GM19099 (cell line): Measurements from ENCODE around the gene RPLP2.

Experiments used
- POLR2A ChIP-seq: IDR thresholded peaks from 3 replicates; pipeline ENCODE4 v1.6.1; 2011; ENCODE audit warnings: low read depth; ENCODE audit not compliant: insufficient read length; ENCODE audit errors: extremely low read depth

Gene RPLP2

DNA sequence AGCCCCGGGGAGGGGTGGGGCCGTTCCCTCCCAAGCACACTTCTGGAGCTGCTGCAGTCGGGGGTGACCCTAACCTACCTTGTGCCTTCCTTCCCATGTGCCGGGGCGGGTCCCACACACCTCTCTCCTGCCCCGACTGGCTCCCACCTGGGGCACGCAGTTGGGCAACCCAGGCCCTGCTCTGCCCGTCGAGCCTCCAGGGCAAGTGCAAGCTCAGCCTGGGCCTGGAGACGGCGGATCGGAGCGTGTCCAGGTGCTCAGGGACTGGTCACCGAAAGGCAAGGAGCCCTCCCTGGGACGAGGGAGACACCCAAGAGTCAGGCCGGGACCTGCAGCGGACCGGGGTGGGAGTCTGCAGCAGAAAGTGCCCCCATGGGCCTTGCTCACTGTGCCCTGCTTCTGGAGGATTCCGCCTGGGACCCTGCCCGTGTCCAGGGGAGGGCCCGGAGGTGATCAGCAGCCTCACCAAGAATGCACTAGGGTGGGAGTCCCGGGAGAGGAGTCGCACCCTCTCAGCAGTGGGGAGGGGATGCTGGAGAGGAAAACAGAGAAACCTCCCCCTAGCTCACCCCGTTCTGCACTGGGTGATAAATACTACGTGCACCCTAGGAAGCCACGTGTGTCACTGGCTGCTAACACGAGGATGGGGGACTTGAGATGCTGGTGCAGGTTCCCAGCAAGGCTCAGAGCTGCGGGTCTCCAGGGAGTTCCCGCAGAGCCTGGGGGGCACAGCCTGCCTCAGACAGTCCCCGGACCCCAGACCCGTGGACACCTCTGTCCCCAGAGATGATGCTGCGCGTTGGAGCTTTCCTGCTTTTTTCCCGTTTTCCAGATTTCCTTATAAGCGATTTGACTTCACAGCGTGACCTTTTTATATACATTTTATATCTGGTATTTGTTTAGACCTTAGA, 27.2 kb upstream of the RPLP2 start:
- TF ChIP-seq POLR2A, result no peak

DNA sequence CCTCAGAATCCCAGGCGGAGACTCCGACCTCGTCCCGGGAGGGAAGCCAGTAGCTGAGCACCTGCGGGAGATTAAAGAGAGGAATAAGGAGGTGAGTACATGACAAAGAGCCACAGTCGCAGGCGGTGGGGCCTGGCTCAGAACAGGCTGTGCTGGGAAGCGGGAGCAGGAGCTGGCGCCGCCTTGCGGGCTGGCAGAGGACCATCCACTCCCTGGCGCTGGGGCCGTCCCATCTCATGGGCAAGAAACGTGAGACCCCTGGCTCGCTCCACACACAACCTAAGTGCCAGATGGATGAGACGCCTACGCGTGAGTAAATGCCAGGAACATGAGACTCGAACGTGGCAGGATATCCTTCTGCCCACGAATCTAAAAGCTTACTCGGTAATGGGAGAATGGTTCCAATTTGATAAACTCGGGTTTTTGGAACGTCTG, 26.2 kb upstream of the RPLP2 start:
- TF ChIP-seq POLR2A, result no peak

DNA sequence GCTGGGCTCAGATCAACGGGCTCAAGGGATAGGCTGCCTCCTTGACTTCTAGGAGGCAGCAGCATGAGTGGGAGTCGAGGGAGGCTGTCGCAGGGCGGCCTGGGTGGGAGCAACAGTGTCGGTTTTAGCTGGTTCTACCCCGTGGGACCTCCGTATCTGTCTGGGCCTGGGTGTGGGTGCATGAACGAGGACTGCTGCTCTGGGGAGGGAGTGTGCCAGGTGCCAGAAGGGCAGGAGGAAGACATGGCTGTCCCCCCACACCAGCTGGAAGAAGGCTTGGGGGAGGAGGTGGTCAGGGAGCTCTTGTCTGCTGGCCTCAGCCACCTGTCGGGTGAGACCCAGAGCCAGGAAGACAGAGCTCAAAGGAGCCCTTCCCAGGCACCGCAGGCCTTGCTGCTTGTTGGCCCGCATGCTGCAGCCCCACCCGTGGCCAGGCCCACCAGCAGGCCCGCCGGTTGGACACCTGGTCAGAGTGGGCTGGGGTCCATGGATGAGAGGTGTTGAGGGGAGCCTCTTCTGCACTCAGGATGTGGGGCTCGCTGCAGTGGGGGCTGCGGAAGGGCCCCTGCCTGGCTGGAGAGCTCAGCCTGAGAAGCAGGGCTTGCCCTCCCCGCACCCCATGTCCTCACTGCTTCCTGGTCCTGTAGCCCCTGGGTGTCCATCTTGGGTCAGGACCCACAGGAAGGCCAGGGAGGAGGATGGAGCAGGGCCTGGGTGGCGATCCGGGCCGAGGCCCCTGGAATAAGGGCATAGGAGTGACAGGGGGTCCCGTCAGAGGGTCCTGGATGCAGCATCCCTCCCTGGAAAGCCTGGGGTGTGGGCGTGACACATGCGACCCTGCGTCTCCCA, 23.3 kb upstream of the RPLP2 start:
- TF ChIP-seq POLR2A, result peak; percentile 29

GRCh38 chr11:787084-787675, 22.6 kb upstream of the RPLP2 start:
- TF ChIP-seq POLR2A, result no peak

GRCh38 chr11:788009-788640, 21.6 kb upstream of the RPLP2 start:
- TF ChIP-seq POLR2A, result no peak

- TF ChIP-seq POLR2A, result no peak
These were observed 20.5 kb upstream of the RPLP2 start for GRCh38 chr11:788953-789940.

- peak; percentile 11 for TF ChIP-seq POLR2A
These were observed 19.8 kb upstream of the RPLP2 start, which contains the start of gene CEND1 for GRCh38 chr11:789943-790342. Gene CEND1, minus strand, starts transcription at chr11:790090. Its CDS starts 1,514 bp downstream, at chr11:788576.

DNA sequence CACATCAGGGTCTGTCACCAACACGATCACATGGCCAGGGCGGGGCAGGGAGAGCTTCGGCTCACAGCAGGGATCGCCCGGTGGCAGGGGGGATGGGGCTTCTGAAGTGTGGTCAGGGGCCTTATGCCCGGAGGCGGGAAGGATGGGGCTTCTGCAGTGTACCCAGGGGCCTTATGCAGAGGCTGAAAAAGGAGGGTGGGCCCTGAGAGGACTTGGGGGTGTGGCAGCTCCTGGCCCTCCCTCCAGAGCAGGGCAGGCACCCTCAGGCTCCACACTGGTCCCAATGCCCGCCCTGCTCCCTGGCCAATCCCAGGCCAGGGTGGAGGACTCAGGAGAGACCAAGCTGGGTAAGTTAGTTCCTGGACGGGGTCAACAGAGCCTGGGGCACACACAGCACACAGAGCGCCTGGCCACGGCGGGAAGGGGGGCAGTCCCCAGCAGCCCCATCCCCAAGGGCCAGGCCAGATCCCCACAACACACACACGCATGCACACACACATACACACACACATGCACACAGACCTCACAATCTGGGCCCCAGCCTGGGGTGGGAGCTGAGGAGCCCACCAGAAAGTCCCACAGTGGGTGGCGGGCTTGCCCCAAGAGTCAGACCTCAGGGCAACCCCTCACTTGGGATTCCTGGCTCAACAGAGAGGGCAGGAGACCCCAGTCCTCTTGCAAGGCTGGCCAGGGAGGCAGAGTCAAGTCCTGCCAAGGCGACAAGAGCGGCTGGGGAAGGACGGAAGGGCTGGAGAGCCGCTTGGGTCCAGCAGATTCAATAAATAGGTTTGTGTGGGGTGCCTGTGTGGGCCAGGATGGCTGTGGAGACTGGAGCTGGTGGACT, 18.8 kb upstream of the RPLP2 start:
- TF ChIP-seq POLR2A, result no peak

DNA sequence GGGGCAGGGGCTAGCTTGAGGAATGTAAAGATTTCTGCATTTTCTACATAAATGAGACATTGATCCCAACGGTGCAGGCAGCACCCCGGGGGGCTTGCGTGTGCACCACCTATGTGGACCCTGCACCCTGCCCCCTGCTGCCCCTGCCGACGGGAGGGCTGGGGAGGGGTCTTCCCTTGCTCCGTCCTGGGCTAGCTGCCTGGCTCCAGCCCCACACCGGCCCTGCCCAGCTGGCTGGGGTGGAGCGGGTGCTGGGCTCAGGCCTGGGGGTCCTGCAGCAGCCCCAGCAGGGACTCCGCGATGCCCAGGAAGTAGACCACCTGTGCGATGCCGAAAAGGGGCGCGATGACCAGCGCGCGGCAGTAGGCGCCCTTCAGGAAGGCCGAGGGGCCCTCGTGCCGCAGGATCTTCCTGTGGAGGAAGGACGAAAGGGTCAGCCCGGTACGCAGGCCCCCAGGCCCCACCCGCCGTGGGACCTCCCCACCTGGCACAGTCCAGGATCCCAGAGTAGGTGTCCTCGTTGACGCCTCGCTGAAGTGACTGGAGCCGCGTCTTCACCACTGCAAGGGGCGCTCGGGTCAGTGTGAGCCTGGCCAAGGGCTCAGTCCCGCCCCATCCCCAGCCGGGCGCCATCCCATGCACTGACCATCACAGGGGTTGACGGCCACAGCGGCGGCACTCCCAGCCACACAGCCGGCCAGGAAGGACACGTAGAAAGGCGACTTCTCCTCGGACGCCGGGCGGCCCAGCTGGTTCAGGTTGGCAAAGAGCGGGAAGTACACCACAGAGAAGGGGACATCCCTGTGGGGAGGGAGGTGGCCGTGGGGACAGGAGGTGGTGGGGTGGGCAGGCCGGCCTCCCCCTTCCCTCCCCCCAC, 17.9 kb upstream of the RPLP2 start:
- no peak for TF ChIP-seq POLR2A

GRCh38 chr11:792535-792821, 17.3 kb upstream of the RPLP2 start:
- no peak for TF ChIP-seq POLR2A

DNA sequence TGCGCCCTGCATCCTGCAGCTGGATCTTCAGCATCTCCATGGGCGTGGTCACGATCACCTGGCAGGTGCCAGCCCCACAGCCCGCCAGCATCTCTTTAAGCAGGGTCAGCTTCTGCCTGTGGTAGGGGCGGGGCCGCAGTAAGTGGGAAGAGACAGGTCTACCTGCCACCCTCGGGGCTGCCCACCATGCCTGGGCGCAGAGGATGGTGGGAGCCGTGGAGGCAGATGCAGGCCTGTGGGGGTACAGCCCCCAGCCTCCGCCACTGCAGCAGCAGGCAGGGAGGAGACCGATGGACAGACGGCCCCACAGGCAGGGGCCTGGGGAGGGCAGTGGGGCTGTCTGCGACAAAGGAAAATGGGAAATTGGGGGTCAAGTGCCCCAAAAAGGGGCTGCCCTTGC, 16.9 kb upstream of the RPLP2 start:
- TF ChIP-seq POLR2A, result no peak

- no peak for TF ChIP-seq POLR2A
These were observed 16.2 kb upstream of the RPLP2 start for GRCh38 chr11:793556-793955.
